NCI-H345 treated with DMSO at 0.1 percent for 48 hours (cell line): ENCODE results near the gene SLC5A1.
"Not testable (repeated sequence)": the region's sequence is repeated elsewhere in the genome, so short reads cannot be mapped to it uniquely, and the experiment has no call there.

Experiments
- DNase-seq: peaks from one replicate; lab custom pipeline; 2025; ENCODE audit not compliant: unreplicated experiment; lab: John Stamatoyannopoulos, UW

The SLC5A1 gene

DNA sequence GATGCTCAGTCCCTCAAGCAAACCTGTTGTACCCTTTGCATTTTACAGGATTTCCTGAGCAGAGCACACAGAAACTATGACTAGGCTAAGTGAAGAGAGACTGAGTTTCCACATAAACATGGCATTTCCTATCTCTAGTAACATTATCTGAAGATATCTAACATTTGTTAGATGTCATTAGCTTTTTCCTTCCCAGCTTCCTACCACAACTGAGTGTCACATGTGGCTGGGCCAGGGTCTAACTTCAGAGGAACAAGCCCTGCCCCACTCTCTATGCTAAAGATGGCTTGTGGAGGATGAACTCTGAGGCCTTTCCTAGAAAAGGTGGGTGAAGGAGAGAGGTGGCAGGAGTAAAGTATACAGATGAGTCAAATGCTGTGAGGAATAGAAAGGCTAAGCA, 99.5 kb downstream of the SLC5A1 start:
- DNase-seq, result no peak

DNA sequence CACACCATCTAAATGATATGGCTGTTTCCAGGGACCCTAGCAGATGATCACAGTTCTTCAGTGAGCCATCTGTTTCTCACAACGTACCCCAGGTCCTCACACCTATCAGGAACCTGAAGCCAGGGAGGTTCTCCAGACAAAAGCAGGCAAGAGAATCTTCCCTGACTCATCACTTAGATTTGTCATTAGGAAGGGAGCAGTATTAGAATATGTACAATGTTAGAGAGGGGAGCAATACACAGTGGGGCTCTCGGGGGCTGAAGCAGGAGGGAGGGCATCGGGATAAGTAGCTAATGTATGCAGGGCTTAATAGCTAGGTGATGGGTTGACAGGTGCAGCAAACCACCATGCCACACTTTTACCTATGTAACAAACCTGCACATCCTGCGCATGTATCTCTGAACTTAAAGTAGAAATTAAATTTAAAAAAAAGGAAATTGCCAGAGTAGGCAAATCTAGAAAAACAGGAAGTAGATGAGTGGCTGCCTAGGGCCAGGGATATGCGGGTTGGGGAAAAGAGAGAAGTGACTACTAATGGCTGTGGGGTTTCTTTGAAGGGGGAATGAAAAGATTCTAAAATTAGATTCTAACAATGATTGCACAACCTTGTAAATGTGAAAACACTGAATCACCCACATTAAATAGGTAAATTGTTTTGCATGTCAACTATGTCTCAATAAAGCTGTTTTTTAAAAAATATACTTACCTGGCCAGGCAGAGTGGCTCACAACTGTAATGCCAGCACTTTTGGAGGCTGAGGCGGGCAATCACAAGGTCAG, 101.6 kb downstream of the SLC5A1 start:
- DNase-seq, result no peak

DNA sequence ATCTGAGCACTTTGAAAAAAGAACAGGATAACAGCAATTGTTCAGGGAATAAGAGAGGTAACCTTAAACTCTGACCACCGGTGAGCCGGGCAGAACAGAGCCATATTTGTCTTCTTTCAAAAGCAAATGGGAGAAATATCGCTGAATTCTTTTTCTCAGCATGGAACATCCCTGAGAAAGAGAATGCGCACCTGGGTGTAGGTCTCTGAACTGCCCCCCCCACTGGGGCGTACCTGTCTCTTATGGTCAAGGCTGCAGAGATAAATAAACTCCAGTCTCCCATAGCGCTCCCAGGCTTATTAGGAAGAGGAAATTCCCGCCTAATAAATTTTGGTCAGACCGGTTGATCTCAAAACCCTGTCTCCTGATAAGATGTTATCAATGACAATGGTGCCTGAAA, 104.1 kb downstream of the SLC5A1 start:
- DNase-seq, result not testable (repeated sequence)

DNA sequence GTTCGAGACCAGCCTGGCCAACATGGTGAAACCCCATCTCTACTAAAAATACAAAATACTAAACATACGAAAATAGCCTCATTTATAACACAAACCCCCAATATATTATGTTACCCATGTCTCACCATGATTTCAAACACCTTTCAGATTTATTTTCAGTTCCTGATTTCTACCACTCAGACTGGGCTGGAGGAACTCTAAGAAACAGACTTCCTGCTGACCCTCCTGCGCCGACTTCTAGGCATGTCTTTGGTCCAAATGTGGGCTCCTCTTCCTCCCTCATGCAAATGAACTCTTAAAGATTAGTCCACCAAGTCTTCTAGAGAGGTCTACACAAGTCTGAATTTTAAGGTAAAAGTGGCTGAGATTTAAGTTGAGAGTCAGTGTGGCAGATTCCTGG, 105.3 kb downstream of the SLC5A1 start:
- DNase-seq, result not testable (repeated sequence)

DNA sequence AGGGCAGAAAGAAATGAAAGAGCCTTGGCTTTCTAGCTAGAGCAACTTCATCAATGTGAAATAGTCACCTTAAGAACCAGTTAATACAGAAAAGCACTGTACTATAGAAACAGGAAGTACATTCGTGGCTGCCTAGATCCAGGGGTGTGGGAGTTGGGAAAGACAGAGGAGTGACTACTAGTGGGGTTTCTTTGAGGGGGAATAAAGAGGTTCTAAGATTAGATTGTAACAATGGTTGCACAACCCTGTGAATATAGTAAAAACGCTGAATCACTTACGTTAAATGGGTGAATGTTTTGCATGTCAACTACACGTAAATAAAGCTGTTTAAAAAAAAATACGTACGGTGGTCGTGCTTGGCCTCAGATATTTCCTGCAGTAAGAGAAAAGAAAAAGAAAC, 107.6 kb downstream of the SLC5A1 start:
- DNase-seq, result not testable (repeated sequence)

DNA sequence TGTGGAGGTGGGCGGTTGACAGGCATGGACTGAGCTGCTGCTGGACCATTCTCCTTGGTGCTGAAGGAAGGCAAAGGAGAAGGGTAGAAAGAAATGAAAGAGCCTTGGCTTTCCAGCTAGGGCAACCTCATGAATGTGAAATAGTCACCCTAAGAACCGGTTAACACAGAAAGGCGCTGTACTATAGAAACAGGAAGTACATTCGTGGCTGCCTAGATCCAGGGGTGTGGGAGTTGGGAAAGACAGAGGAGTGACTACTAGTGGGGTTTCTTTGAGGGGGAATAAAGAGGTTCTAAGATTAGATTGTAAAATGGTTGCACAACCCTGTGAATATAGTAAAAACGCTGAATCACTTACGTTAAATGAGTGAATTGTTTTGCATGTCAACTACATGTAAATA, 108.6 kb downstream of the SLC5A1 start:
- not testable (repeated sequence) for DNase-seq

DNA sequence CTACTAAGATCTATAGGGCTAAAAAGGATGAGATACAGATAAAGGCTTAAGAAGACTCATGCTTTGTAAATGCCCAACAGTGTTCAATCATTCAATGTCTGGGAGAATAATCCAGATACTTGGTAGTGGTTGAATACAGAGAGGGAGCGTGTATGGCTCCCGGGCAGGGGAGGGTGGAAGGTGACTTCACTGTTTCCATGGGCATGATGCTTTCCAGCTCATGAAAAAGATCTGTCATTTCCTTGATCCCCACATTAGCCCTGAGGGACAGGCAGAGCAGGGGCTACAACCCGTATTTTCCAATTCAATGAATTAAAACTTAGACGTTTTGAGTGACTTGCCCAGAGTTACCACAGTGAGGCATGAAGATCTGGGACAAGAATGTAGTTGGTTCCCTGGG, 111.7 kb downstream of the SLC5A1 start:
- not testable (repeated sequence) for DNase-seq

DNA sequence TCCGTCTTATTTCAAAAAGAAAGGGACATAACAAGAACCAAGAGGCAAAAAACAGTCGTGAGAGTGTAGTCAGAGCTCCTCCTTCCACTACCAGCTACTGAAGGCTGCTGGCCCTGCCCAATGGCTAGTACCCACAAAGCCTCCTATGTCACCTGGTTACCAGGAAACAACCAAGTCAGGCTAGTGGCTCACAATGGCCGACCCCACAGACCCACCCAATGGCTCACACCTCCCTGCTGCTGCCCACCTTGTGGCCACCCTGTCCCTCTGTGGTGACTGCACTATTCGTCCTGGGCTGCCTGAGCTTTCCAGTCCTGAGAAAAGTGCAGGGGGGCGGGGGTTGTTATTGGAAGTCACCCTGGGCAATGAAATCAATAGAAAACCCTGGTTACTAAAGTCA, 114.6 kb downstream of the SLC5A1 start:
- DNase-seq, result not testable (repeated sequence)

DNA sequence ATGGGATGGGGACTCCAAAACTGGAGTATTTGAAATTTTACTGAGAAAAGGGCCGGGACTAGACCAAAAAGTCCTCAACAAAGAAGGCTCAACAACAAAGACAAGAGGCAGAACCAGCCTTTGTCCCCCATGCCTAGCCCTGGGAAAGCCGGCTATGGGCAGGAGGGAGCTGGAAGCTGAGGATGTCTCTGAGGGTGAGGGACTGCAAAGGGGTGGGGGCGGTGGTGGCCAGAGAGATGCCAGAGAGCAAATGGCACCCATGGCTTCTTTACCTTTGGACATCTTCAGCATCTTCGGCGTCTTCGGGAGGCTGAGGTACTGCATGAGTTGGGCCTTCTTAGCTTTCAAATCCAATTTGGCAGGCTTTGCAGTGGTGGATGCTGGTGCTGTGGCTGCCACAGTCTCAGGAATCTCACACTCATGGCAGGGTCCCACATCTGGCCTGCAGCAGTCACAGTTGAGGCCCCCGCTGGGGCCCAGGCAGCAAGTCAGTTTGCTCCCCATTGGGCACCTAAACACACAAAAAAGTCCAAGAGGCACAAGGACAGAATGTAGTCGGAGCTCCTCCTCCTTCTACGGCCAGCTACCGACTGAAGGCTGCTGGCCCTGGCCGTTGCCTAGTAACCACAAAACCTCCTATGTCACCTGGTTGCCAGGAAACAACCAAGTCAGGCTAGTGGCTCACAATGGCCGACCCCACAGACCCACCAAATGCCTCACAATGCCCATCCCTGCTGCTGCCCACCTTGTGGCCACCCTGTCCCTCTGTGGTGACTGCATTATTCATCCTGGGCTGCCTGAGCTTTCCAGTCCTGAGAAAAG, 115.9 kb downstream of the SLC5A1 start, which contains the start of gene C22orf42:
C22orf42 (minus strand) TSS at position 592 of the 822 bp plus-strand sequence; CDS start at position 504, 88 bp downstream.
- no peak for DNase-seq

DNA sequence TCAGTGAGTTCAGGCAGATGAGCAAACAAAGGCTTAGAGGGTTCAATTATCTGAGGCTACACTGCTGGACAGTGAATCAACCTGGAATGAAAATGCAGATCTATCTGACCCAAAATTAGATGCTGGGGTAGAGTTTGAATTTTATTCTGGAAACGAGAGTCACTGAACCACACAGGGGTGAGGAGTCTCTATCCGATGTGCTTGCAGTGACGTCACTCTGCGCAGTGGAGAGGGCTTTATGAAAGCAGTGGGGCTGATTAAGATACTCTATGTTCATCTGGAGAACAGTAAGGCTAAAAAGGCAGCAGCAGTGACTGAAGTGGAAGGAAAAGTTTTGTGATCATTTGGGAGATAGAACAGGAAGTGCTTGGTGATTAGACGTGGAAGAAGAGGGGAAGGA, 117.3 kb downstream of the SLC5A1 start:
- not testable (repeated sequence) for DNase-seq
